GM12875 (cell line): Measurements from ENCODE around the gene MMP28.
"Not testable (repeated sequence)": the region's sequence is repeated elsewhere in the genome, so short reads cannot be mapped to it uniquely, and the experiment has no call there.

ENCODE experiments used
- H3K4me3 ChIP-seq: one replicate; pipeline ENCODE4 v1.5.1; 2011; ENCODE audit warnings: low read depth, low read length, control low read depth
- TF ChIP-seq, protein P1 (sequence below): IDR thresholded peaks from 2 replicates; pipeline ENCODE4 v1.5.1; 2011; ENCODE audit warnings: low read depth, mild to moderate bottlenecking, control low read depth, inconsistent platforms, low read length, moderate library complexity, borderline replicate concordance; ENCODE audit not compliant: insufficient read depth

Gene MMP28

DNA sequence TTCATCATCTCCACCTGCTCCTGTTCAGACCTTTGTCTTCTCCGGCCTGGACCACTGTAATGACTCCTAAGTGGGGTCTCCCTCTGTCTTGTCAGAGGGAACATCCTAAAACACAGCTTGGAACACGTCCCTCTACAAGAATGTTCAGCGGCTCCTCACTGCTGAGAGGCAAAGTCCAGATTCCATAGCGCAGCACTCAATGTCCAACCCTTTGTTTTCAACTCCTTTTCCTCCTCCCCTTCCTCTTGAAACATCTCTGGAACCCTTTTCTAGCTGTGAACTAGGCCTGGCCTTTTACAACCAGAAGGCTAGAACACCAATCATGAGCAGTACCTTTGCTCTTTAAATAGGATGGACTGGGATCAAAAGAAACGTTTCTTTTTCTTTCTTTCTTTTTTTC, 33.8 kb downstream of the MMP28 start:
- TF ChIP-seq, protein P1, sequence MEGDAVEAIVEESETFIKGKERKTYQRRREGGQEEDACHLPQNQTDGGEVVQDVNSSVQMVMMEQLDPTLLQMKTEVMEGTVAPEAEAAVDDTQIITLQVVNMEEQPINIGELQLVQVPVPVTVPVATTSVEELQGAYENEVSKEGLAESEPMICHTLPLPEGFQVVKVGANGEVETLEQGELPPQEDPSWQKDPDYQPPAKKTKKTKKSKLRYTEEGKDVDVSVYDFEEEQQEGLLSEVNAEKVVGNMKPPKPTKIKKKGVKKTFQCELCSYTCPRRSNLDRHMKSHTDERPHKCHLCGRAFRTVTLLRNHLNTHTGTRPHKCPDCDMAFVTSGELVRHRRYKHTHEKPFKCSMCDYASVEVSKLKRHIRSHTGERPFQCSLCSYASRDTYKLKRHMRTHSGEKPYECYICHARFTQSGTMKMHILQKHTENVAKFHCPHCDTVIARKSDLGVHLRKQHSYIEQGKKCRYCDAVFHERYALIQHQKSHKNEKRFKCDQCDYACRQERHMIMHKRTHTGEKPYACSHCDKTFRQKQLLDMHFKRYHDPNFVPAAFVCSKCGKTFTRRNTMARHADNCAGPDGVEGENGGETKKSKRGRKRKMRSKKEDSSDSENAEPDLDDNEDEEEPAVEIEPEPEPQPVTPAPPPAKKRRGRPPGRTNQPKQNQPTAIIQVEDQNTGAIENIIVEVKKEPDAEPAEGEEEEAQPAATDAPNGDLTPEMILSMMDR: no peak
- H3K4me3 ChIP-seq: no peak overlapping the region

DNA sequence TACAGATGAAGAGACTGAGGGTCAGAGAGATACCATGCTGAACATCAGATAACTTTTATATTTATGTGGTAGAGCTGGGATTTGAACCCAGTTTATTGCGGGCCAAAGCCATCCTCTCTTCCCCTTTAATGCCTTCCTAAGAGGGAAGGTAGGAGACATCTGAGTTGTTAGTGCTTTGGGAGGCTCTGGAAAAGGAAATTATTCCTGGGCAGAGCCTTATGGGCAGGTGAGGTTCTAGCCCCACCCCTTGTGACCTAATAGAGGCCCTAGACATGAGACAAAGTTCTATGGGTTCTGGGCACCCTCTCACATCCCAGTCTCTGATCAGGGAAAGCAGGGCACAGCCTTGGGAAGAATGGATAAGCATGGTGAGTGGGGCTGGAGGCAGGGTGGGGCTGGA, 34.9 kb downstream of the MMP28 start, which contains the start of gene C17orf50:
Gene C17orf50, plus strand, starts transcription at position 301 of the 400 bp plus-strand sequence. Its CDS starts 55 bp downstream, at position 356.
- TF ChIP-seq, protein P1: no peak
- no peak within 1 kb of the TSS for H3K4me3 ChIP-seq

GRCh38 chr17:35757243-35757642, 38.2 kb downstream of the MMP28 start:
- no peak overlapping the region for H3K4me3 ChIP-seq
- TF ChIP-seq, protein P1: no peak

- TF ChIP-seq, protein P1: no peak
- H3K4me3 ChIP-seq: no peak within 1 kb of the TSS
These were observed 42.3 kb downstream of the MMP28 start, which contains the start of gene GAS2L2 for GRCh38 chr17:35752945-35753764. GAS2L2 (minus strand) TSS chr17:35753239; CDS start chr17:35752850, 389 bp downstream.

GRCh38 chr17:35752471-35752870, 43.0 kb downstream of the MMP28 start:
- no peak overlapping the region for H3K4me3 ChIP-seq

DNA sequence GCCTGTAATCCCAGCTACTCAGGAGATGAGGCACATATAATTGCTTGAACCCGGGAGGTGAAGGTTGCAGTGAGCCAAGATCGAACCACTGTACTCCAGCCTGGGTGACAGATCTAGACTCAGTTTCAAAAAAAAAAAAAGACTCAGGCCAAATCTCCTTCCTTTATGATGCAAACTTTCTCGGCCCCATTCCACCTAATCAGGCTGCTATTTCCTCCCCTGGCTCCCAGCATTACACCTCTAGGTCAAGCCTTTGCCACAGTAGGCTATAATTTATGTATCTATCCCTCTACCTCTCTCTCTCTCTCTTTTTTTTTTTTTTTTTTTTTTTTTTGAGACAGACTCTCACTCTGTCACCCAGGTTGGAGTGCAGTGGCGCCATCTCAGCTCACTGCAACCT, 43.9 kb downstream of the MMP28 start:
- not testable (repeated sequence) for H3K4me3 ChIP-seq

More at GRCh38 chr17:35752471-35752870, 43.0 kb downstream of the MMP28 start:
- TF ChIP-seq, protein P1: no peak

- no peak overlapping the region for H3K4me3 ChIP-seq
- TF ChIP-seq, protein P1: no peak
These were observed 44.7 kb downstream of the MMP28 start for GRCh38 chr17:35750526-35751395.
